GM13976 (cell line): ENCODE data around the gene NR6A1.

Experiments used
- DNase-seq: peaks from one replicate; pipeline ENCODE4 v3.0.0; 2012; ENCODE audit warnings: low spot score
- CTCF ChIP-seq: IDR thresholded peaks from 2 replicates; pipeline ENCODE4 v1.5.1; 2012; ENCODE audit warnings: borderline replicate concordance, mild to moderate bottlenecking; ENCODE audit not compliant: insufficient read depth; ENCODE audit errors: extremely low read depth, missing control alignments, control extremely low read depth
- in situ Hi-C: fragments of 300-500 bp; cut with MboI; formaldehyde crosslinking; loops from one replicate; pipeline ENCODE4 v1.12.0; 2022; ENCODE audit warnings: low sequenced_read_pairs, mixed read lengths, inconsistent platforms; ENCODE audit not compliant: unreplicated experiment

Gene NR6A1

DNA sequence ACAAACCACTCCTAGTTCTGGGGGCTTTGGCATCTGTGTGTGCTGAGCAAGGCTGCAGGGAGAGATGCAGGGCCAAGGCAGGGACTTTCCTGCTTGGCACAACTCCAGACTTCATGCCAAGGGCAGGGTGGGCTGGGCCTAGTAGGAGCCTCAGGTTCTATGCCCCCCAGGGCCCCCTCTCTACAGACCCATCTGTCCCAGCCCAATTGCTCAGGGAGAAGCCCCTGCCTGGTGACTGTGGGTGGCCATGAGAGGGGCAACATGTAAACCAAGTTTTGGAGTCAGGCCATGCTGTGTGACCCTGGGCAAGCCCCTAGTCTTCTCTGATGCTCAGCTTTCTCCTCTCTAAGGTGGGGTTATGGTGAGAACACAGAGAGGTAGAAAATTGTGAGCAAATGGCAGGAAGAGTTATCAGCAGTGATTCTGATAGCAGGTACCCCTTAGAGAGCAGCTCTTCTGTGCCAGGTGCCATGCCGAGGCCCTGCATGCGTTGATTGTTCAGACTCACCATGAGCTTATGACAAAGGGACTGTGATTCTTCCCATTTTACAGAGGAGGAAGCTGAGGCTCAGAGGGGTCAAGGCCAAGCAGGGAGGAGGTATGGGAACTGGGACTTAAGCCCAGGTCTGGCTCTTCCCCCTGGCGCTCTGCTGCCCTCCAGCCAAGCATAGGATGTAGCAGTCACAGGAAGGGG, 11.0 kb upstream of the NR6A1 start:
- in situ Hi-C loops: loop anchor here (25.0 kb wide), 1 partner anchor 580 kb away; no protein-coding TSS in a partner anchor
- no peak for TF ChIP-seq CTCF
- DNase-seq: peak; percentile 17

GRCh38 chr9:124780757-124781151, 9.6 kb upstream of the NR6A1 start:
- in situ Hi-C loops: loop anchor here (25.0 kb wide), 1 partner anchor 582 kb away; no protein-coding TSS in a partner anchor
- DNase-seq: peak; percentile 15
- no peak for TF ChIP-seq CTCF

GRCh38 chr9:124780060-124780756, 9.1 kb upstream of the NR6A1 start:
- no peak for TF ChIP-seq CTCF
- in situ Hi-C loops: loop anchor here (25.0 kb wide), 1 partner anchor 582 kb away; no protein-coding TSS in a partner anchor
- no peak for DNase-seq

DNA sequence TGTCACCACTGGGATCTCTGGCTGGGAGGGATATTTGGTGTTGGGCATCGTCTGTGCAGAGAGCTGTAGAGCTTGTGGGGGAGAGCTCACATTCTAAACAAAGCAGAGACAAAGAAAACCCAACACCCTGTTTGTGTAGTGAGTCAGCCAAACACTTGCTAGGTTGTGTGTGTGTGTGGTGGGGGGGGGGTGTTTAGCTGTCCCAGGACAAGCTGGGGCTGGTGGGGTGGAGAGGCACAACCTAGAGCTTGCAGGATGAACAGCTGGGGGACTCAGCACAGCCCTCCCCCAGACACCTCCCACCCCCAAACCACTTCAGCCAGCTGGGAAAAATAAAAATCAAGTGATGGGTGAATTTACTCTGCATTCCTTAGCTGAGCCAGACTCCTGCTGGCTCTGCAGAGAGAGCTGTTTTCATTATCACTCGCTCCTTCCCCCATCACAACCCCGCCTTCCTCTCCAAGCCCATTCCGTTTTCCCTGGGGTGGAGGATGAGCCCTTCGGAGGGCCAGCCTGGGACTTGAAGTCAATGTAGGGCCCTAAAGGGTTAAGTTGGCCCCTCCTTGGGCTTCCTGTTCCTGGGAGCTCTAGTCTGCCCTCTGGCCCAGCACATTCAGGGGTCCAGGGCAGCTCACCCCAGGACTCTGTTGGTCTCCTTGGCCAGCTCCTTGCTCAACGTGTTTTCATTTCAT, 8.4 kb upstream of the NR6A1 start:
- DNase-seq: peak; percentile 15
- no peak for TF ChIP-seq CTCF
- in situ Hi-C loops: loop anchor here (25.0 kb wide), 1 partner anchor 583 kb away; no protein-coding TSS in a partner anchor

GRCh38 chr9:124778575-124779367, 7.7 kb upstream of the NR6A1 start:
- no peak for TF ChIP-seq CTCF
- in situ Hi-C loops: loop anchor here (25.0 kb wide), 1 partner anchor 584 kb away; no protein-coding TSS in a partner anchor
- DNase-seq: peak; percentile 17

- peak; percentile 72 for DNase-seq
- in situ Hi-C loops: loop anchor here (25.0 kb wide), 1 partner anchor 585 kb away; no protein-coding TSS in a partner anchor
- peak; percentile 52 for TF ChIP-seq CTCF
These were observed 6.0 kb upstream of the NR6A1 start, which contains the start of gene OLFML2A for GRCh38 chr9:124776954-124777648. Gene OLFML2A, plus strand, starts transcription at chr9:124777133. Its CDS starts 138 bp downstream, at chr9:124777271.
